ENCODE measurements around the gene CD52.

- TF ChIP-seq, protein P1, sequence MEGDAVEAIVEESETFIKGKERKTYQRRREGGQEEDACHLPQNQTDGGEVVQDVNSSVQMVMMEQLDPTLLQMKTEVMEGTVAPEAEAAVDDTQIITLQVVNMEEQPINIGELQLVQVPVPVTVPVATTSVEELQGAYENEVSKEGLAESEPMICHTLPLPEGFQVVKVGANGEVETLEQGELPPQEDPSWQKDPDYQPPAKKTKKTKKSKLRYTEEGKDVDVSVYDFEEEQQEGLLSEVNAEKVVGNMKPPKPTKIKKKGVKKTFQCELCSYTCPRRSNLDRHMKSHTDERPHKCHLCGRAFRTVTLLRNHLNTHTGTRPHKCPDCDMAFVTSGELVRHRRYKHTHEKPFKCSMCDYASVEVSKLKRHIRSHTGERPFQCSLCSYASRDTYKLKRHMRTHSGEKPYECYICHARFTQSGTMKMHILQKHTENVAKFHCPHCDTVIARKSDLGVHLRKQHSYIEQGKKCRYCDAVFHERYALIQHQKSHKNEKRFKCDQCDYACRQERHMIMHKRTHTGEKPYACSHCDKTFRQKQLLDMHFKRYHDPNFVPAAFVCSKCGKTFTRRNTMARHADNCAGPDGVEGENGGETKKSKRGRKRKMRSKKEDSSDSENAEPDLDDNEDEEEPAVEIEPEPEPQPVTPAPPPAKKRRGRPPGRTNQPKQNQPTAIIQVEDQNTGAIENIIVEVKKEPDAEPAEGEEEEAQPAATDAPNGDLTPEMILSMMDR (IDR thresholded peaks at IDR 0.05) = no peak
- no peak for TF ChIP-seq EZH2 (IDR thresholded peaks at IDR 0.05)
- TF ChIP-seq EZH2phosphoT487 (IDR thresholded peaks at IDR 0.05) = no peak
These were observed 39.5 kb upstream of the CD52 start for GRCh38 chr1:26278303-26278702.

All from neural progenitor cell (in vitro differentiated cells).